SK-N-DZ (cell line): ENCODE data around the gene TCEAL1. TPM values are rescaled to one million over a fixed set of nuclear protein-coding genes. Genes with fewer than 3 reads are reported as not detected.
"Not testable (repeated sequence)": the region's sequence is repeated elsewhere in the genome, so short reads cannot be mapped to it uniquely, and the experiment has no call there.

Source experiments
- DNase-seq: peaks from one replicate; pipeline ENCODE4 v3.0.0-alpha.2; 2015; ENCODE audit warnings: low spot score
- polyA plus RNA-seq, 2 experiments: library from polyadenylated mRNA; depleted of rRNA; stranded (reverse); fragments of >200 nt; gene quantifications; 2 replicates each; pipeline ENCODE4 v1.2.3, GENCODE V29; 2014

Gene TCEAL1, protein sequence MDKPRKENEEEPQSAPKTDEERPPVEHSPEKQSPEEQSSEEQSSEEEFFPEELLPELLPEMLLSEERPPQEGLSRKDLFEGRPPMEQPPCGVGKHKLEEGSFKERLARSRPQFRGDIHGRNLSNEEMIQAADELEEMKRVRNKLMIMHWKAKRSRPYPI
- polyA plus RNA-seq (2014; cell fraction: cytosol; rRNA removed), result 48.9 and 57.5 TPM in 2 replicates
- 60.0 and 69.5 TPM in 2 replicates for polyA plus RNA-seq (2014; cell fraction: nucleus; rRNA removed)

DNA sequence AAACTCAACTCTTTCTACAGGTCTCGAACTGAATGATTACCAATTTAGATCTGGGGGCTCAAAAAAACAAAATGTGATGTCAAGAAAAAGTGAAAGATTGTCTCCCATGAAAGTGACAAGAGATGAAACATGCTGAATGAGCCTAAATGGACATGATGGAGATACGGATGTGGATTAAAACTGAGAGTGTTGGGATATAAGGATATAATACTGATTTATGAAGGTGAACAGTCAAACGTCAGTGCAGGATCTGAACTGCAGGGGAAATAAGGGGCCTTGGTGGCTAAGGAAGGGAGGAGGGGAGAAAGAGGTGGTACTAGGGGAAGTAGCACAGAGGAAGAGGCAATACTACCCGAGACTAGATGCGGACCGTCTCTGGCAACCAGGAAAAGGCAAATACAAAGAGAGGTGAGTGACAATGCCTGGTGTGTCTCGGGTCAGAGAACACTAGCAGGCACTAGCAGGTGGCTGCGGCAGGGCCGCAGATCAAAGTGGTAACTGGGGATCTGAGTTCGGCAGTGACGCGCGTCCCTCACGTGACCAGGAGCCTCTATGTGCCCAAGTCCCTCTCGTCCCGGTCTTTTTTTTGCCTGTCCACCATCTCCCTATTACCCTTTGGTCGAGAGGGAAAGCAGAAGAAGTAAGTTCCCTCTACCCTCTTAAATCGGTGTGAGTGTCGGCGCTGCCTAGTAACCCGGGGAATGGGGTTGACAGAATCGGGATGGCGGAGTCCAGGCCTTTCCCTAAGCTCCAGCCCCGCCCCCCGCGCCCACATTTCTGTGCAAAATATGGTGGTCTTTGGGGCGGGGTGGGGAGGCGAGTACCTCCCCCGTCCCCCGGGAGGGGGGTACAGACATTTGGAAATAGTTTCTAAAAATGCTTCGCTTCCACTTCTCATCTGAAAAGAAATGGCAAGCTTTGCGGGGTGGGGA, at the start of gene TCEAL1:
Gene TCEAL1, plus strand, starts transcription at position 590 of the 932 bp plus-strand sequence. CDS start 942 bp downstream, outside the sequence.
- DNase-seq, result peak; percentile 55

DNA sequence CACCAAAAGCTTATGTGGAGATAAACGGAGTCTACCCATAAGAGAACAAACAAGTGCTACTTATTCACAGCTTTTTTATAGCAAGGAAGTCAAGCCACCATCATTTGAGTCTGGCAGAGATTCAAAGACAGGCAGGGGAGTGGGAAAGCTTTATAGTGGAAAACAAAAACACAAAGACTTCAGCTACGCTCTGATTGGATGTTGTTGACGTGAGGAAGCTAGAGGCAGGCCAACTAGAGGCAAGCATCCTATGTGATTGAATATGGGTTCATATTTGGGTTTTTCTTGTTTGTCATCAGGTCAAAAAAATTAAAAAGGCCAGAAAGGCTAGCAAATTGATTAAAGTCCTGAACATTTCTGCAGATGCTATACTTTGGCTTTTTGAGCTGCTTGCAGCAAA, 44.2 kb upstream of the TCEAL1 start:
- DNase-seq, result no peak

DNA sequence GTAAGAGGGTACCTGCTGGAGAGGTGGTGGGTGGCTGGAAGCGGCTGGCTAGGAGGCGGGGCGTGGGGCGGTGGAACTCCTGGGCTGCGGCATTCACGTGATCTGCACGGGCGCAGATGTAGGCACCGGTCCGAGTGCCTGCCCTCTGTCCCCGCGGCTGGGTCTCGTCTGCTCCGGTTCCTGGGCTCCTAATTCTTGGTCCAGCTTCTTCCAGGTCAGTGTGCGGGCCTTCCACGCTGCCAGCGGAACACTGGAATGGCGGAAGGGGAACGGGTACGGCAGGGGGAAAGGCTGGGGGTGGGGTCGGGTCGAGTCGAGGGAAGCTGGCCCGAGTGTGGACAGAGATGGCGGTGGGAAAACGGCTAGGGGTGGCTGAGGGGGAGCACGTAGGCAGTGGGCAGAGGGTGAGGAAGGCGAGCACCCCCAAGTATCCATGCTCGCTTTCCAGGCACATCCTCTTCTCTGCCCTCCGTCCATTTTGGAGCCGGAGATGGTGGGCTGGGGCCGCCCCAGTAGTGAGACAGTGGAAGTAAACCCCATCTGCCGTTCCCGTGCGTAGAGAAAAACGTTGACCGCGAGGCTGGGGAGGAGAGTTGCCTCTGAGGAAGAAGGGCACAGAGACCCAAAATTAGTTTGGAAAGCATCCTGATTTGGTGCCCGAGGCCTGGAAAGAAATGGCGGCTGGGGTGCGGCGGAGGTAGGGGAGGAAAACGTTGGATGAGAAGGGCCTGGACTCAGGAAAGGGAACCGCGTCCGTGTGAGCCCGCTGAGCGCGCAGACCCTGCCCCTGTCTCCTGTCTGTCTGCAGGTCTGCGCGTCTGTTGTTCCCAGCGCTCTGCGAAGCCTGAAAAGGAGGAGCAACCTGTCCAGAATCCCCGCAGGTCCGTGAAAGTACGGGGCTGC, 43.1 kb upstream of the TCEAL1 start, which contains the start of gene TCEAL4:
Gene TCEAL4, plus strand, starts transcription at position 105 of the 903 bp plus-strand sequence. CDS start 1,161 bp downstream, outside the sequence.
- DNase-seq, result peak; percentile 35

DNA sequence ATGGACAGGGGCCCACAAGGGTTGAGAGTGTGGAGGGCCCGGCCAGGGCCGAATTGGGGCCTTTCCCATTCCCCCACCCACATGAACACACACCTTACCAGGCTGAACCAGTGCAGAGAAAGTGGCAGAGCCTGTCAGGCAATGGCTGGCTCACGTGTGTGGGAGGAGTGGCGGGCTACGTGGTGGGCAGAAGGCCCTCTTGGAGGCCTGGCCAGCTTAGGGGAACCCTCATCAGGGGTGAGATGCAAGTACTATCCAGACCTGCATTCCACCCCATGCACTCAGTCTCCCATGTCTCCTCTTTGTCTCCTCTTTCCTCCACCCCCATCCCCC, 42.5 kb upstream of the TCEAL1 start:
- DNase-seq, result no peak

DNA sequence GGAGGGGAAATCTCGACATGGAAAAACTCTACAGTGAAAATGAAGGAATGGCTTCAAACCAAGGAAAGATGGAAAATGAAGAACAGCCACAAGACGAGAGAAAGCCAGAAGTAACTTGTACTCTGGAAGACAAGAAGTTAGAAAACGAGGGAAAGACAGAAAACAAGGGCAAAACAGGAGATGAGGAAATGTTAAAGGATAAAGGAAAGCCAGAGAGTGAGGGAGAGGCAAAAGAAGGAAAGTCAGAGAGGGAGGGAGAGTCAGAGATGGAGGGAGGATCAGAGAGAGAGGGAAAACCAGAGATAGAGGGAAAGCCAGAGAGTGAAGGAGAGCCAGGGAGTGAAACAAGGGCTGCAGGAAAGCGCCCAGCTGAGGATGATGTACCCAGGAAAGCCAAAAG, 42.1 kb upstream of the TCEAL1 start:
- no peak for DNase-seq

DNA sequence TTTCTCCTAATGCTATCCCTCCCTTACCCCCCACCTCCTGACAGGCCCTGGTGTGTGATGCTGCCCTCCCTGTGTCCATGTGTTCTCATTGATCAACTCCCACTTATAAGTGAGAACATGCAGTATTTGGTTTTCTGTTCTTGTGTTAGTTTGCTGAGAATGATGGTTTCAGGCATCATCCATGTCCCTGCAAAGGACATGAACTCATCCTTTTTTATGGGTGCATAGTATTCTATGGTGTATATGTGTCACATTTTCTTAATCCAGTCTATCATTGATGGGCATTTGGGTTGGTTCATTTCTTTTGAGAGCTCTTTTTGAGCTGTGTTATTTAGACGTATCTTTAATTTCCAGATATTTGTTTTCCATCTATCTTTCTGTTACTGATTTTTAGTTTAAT, 36.5 kb upstream of the TCEAL1 start:
- not testable (repeated sequence) for DNase-seq

DNA sequence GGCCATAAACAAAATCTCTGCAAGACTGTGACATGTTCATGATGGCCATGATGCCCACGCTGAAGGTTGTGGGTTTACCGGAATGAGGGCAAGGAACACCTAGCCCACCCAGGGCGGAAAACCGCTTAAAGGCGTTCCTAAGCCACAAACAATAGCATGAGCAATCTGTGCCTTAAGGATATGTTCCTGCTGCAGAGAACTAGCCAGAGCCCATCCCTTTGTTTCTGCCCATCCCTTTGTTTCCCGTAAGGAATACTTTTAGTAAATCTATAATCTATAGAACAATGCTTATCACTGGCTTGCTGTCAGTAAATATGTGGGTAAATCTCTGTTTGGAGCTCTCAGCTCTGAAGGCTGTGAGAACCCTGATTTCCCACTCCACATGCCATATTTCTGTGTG, 33.6 kb upstream of the TCEAL1 start:
- DNase-seq, result not testable (repeated sequence)

DNA sequence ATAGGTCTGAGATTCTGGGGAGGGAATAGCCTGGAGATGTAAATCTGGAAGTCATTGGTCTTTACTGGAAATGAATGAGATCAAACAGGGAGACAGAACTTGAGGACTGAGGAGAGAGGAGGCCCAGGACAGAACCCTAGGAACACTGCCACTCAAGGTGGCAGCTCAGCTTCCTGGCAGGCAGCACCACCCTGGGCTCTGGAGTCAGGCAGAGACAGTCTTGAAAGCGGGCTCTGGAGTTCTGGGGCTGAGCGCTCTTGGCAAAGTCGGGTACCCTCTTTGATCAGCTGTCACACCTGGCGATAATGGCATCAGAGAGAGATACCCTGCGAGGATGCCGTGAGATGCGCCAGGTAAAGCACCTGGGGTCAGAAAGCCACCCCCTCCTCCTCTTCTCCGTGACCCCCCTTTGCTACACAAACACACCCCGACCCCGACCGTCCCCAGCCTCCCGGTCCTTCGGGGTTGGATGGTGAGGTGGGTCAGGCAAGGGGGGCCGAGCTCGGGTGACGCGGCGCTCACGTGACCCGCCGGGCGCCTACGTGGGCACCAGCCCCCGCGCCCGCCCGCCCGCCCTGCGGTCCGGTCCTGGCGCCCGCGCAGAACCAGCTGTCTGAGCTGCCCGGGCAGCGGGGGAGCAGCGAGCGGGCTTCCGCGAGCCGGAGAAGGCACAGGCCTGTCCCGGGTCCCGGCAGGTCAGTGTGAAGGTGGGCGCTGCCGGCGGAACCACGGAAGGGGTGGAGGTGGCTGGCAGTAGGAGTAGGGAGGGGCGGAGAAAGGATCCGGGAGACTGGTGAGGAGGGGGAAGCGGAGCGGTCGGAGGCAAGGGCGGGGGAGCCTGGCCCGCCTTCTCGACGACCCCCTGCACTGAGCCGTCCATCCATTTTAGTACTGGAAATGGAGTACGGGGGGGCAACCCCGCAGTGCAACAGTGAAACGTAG, 21.1 kb upstream of the TCEAL1 start, which contains the start of gene TCEAL3:
Gene TCEAL3, plus strand, starts transcription at position 600 of the 942 bp plus-strand sequence. CDS start 1,102 bp downstream, outside the sequence.
- DNase-seq, result peak; percentile 31

DNA sequence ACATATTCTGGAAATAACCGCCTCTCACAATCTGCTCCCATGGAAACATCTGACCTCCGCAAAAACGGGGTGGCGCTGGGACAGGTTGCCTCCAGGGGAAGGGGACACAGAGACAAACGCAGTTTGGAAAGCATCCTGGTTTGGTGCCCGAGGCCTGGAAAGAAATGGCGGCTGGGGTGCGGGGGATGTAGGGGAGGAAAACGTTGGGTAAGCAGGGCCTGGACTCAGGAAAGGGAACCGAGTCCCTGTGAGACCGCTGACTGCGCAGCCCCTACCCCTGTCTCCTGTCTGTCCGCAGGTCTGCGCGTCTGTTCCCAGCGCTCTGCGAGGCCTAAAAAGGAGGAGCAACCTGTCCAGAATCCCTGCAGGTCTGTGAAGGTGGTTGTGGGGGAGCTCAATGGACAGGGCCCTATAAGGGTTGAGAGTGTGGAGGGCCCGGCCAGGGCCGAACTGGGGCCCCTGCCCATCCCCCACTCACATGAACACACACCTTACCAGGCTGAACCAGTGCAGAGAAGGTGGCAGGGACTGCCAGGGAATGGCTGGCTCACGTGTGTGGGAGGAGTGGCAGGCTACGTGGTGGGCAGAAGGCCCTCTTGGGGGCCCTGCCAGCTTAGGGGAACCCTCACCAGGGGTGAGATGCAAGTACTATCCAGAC, 20.3 kb upstream of the TCEAL1 start:
- DNase-seq, result no peak

DNA sequence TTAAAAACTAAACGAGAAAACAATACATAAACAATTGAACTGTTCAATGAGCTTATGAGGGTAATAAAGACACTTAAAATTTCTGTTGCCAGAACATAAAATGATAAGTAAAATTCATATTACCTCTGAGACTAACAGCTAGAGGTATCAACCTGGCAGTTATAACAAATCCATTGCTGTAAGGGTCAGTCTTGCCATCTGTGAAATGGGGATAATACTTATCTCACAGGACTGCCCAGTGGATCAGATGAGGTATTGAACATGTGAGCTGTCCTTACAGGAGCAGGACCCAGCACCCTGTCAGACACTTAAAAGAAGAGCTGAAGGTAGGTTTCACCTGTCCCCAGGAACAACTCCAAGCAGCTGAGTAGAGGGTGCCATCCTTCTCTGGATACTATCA, 18.5 kb upstream of the TCEAL1 start:
- no peak for DNase-seq

DNA sequence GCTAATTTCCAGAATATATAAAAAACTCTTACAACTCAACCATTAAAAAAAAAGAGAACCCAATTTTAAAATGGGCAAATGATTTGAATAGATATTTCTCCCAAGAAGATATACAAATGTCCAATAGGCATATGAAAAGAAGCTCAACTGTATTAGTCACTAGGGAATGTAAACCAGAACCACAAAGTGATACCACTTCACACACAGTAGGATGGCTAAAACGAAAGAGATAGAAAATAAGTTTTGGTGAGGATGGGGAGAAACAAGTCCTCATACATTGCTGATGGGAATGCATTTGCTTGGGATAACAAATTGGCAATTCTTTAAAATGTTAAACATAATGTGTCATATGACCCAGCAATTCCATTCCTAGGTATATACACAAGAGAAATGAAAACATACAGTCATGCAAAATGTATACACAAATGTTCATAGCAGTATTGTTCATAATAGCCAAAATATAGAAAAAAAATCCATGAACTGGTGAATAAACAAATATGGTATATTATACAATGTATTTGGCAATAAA, 15.3 kb upstream of the TCEAL1 start:
- DNase-seq, result no peak

DNA sequence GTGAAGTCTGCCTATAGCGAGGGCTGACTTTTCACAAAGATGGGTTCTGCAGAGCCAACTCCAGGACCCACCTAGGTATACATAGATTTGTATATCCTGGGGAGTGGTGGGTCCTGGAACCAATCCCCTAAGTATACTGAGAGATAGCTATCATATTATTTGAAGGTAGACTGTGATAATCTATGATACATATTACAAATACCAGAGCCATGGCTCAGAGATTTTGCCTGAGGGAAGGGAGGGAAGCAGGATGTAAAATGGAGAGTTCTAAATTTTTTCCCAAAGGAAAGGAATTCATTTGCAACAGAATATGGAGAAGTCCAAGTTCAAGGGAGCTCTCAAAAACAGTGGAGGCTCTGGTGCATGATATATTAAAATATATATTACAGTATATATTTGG, 13.8 kb upstream of the TCEAL1 start:
- no peak for DNase-seq

DNA sequence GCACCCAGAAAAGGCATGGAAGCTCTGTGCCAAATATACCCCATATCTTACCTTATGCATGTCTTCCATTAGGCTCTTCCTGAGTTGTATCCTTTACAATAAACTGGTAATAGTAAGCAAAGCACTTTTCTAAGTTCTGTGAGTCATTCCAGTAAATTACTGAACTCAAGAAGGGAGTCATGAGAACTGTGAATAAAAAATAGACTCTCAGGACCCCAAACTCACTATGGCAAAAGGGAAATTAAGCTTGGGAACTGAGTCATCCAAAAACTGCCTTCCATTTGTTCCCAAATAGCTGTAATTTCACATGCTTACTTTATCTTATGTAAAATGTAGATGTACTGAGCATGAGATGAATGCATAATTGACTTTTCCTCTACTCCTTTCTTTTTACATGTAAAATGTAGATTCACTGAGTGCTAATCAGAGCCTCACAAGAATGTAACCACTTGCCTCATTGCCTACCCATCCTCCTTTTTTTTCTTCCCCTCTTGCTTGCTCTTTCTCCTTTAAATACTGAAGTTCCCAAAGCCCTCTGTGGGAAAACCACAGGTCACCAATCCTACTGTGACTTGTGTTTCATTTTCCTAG, 12.9 kb upstream of the TCEAL1 start:
- no peak for DNase-seq

DNA sequence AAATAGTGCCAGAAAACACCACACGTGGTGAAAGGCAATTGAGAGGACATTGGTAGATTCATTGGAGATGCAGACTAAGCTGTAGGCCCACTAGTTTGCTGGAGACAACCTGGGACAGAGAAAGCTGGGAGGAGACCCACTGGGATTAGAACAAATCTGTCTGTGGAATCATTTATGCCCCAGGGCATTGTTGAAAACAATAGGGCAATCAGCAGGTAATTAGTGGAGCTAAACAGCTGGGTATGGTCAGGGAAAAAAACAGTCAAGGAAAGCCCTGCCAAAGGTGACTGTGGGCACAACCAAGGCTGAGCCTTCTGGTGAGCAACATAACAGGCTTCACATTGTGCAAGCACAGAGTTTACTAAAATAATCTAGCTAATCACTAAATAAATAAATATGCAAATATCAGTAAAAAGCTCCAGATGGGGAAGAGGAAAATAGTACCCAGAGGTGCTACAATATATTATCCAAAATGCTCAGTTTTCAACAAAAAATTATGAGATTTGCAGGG, 12.0 kb upstream of the TCEAL1 start:
- DNase-seq, result no peak

DNA sequence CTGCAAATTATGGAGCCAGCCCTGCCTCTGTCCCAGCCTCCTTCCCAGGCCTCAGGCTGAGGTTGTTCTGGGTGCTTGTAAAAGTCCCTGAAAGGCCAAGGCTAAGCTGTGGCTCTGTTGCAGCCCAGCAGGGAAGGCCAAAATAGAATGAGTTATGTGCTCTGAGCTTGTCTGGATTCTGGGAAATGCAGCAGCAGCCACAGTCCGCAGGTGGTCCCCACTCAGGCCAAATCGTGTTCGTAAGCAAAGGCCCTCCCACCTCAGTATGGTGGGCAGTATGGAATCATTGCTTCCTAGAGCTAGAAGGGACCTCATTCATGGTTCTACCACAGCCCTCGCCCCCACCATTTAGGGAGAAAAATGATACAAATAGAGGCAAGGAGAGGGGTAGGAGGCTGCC, 4.7 kb upstream of the TCEAL1 start:
- no peak for DNase-seq

DNA sequence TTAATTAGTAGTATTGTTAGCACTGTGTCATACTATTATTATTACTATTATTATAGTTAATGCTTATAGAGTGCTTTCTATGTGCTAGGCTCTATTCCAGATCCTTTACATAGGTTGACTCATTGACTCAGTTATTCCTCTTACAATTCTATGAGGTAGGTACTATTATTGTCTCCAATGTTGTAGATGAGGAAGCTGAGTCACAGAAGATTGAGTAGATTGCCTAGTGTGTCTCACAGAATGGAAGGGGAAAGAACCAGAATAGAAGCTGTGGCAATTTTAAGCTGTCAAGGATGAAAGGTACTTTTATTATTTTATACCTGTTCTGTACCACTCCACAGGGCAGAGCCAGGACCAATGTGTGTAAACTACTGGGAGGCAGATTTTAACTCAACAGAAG, 1.9 kb upstream of the TCEAL1 start:
- DNase-seq, result no peak

DNA sequence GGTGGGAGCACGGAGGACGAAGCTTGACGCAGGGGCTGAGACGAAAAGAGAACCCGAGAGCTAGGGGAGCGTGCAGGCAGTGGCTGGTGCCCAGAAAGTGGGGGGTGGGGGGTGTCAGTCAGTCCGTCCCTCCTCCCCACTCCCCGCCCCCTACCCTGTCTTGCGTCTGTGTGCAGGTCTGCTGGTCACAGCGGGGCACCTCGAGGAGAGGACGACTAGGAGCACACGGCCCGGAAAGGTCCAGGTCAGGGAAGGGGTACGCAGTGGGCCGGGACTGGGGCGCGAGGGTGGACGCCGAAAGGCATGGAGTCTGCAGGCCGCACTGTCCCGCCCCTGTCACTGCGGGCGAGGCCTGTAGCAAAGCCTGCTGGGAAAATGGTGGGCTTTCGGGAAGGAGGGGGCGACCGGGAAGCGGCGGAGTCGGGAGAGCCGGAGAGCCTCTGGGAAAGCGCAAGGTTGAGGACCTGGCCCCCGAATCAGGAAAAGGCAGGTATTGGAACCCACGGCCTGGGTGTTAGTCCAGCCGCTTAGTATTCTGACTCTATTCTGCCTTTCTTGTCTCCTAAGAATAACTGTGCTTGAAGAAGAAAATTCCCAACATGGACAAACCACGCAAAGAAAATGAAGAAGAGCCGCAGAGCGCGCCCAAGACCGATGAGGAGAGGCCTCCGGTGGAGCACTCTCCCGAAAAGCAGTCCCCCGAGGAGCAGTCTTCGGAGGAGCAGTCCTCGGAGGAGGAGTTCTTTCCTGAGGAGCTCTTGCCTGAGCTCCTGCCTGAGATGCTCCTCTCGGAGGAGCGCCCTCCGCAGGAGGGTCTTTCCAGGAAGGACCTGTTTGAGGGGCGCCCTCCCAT, 769 bp downstream of the TCEAL1 start:
- DNase-seq, result peak; percentile 76

DNA sequence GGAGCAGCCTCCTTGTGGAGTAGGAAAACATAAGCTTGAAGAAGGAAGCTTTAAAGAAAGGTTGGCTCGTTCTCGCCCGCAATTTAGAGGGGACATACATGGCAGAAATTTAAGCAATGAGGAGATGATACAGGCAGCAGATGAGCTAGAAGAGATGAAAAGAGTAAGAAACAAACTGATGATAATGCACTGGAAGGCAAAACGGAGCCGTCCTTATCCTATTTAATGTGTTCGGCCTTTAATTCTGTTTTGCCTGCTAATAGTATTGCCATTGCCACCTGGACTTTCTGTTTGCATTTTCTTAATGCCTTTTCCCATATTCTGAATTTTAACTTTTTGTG, 1.4 kb downstream of the TCEAL1 start:
- no peak for DNase-seq
